IMR-90 (cell line): Measurements from ENCODE around the gene CD300LG.
A peak's percentile ranks its signal among the peaks of the same experiment; 100 is the strongest.

Source experiments
- BHLHE40 ChIP-seq: fragments of 150-350 bp; IDR thresholded peaks from 2 replicates; pipeline ENCODE4 v1.6.1; 2016; ENCODE audit warnings: mild to moderate bottlenecking, low read depth, low read length
- CTCF ChIP-seq: conservative IDR thresholded peaks from 2 replicates; pipeline ENCODE4 v1.5.1; 2012; ENCODE audit warnings: mild to moderate bottlenecking, low read depth, low read length, improper control_type of control experiment
- FOS ChIP-seq: fragments of 150-350 bp; IDR thresholded peaks from 2 replicates; pipeline ENCODE4 v1.6.1; 2016; ENCODE audit warnings: low read depth, low read length
- NFE2L2 ChIP-seq: fragments of 150-350 bp; IDR thresholded peaks from 2 replicates; pipeline ENCODE4 v1.6.1; 2016; ENCODE audit warnings: low read depth, mild to moderate bottlenecking, low read length
- POLR2A ChIP-seq: IDR thresholded peaks from 2 replicates; pipeline ENCODE4 v1.6.1; 2012; ENCODE audit warnings: mild to moderate bottlenecking, low read depth, low read length
- RAD21 ChIP-seq: IDR thresholded peaks from 2 replicates; pipeline ENCODE4 v1.6.1; 2012; ENCODE audit warnings: low read length, improper control_type of control experiment
- RCOR1 ChIP-seq: IDR thresholded peaks from 2 replicates; pipeline ENCODE4 v1.6.1; 2012; ENCODE audit warnings: mild to moderate bottlenecking, low read length, improper control_type of control experiment; ENCODE audit not compliant: insufficient replicate concordance
- RFX5 ChIP-seq: IDR thresholded peaks from 2 replicates; pipeline ENCODE4 v1.8.0; 2012; ENCODE audit warnings: low read depth, mild to moderate bottlenecking, low read length, moderate library complexity
- SMC3 ChIP-seq: fragments of 150-350 bp; IDR thresholded peaks from 2 replicates; pipeline ENCODE4 v1.6.1; 2016; ENCODE audit warnings: low read depth, mild to moderate bottlenecking, antibody characterized with exemption, low read length, moderate library complexity
- USF2 ChIP-seq: fragments of 150-350 bp; IDR thresholded peaks from 2 replicates; pipeline ENCODE4 v1.6.1; 2017; ENCODE audit warnings: mild to moderate bottlenecking, antibody characterized with exemption, low read length, low read depth
- TF ChIP-seq, protein P1 (sequence below): fragments of 150-350 bp; IDR thresholded peaks from 2 replicates; pipeline ENCODE4 v1.6.1; 2016; ENCODE audit warnings: low read depth, mild to moderate bottlenecking, low read length, moderate library complexity, borderline replicate concordance

GRCh38 chr17:43832976-43833829 is 13.8 kb upstream of the CD300LG start, which contains the start of gene MPP3:
- TF ChIP-seq CTCF (no peak), POLR2A (peak; percentile 85), USF2 (no peak), RFX5 (no peak), FOS (no peak), RCOR1 (no peak), BHLHE40 (no peak), RAD21 (no peak), NFE2L2 (no peak), SMC3 (no peak)
- TF ChIP-seq, protein P1, sequence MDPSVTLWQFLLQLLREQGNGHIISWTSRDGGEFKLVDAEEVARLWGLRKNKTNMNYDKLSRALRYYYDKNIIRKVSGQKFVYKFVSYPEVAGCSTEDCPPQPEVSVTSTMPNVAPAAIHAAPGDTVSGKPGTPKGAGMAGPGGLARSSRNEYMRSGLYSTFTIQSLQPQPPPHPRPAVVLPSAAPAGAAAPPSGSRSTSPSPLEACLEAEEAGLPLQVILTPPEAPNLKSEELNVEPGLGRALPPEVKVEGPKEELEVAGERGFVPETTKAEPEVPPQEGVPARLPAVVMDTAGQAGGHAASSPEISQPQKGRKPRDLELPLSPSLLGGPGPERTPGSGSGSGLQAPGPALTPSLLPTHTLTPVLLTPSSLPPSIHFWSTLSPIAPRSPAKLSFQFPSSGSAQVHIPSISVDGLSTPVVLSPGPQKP = no peak
